ENCODE data around the gene GARS1. TPM values are rescaled to one million over a fixed set of nuclear protein-coding genes. Genes with fewer than 3 reads are reported as not detected.

GARS1 gene
- total RNA-seq, 3 donors from 2014 or later (not counting 1 experiment from before 2014, with no cell fraction given) = 80.2 to 107 (median 92.4) TPM

DNA sequence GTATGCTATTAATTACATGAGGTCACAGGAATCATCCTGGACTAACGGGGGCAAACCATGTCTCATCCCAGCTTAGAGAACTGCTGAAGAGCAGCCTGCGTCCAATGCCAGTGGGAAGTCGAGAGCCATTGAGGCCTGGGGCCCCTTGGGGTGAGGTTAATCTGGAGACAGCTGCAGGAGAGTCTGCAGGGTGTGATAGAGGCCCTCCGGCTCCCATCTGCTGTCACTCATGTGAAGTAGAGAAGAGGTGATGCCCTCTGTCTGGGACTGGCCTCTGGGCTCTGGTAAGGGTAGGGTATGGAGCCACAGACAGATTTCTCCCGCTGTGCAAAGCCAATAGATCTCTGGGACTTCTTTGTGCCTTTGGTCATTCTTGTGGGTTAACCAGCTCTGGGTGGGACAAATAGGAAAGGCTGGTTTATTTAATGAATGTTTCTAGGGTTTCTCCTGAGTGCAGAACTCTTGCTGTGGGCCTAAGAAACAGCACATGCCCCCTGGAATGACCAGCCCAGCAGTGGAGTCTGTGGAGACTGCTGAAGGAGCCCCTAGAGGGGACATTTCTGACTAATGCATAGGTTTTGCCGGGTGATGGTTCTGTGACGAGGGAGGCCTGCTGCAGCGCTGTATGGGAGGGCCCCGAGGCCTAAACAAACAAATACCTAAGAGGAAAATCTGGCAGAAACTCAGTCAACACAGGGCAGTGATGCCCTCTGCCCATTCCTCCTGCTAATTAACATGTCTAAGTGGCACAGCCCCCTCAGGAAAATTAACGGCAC is 53.1 kb downstream of the GARS1 start:
- TF ChIP-seq, protein P1, sequence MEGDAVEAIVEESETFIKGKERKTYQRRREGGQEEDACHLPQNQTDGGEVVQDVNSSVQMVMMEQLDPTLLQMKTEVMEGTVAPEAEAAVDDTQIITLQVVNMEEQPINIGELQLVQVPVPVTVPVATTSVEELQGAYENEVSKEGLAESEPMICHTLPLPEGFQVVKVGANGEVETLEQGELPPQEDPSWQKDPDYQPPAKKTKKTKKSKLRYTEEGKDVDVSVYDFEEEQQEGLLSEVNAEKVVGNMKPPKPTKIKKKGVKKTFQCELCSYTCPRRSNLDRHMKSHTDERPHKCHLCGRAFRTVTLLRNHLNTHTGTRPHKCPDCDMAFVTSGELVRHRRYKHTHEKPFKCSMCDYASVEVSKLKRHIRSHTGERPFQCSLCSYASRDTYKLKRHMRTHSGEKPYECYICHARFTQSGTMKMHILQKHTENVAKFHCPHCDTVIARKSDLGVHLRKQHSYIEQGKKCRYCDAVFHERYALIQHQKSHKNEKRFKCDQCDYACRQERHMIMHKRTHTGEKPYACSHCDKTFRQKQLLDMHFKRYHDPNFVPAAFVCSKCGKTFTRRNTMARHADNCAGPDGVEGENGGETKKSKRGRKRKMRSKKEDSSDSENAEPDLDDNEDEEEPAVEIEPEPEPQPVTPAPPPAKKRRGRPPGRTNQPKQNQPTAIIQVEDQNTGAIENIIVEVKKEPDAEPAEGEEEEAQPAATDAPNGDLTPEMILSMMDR (IDR thresholded peaks at IDR 0.05) = no peak
- Mint-ChIP-seq H3K4me1 (no peaks in the 10 kb centered on the region), H3K36me3 (no peaks in the 10 kb centered on the region), H3K9me3 (no peaks in the 10 kb centered on the region), H3K4me3 (no peak overlapping the region), H3K27me3 (ENCODE audit: low read depth in 2 of 2) (no peaks in the 10 kb centered on the region), H3K27ac (no peak overlapping the region)
- intact Hi-C loops (cut with micrococcal nuclease) = no loop called here
- Histone ChIP-seq H3K36me3 (ENCODE audit: control insufficient read depth, insufficient read depth, low read length) (no peaks in the 10 kb centered on the region), H3K27ac (ENCODE audit: low read length) (no peak overlapping the region), H3K27me3 (ENCODE audit: control insufficient read depth, insufficient read depth, low read length) (no peaks in the 10 kb centered on the region), H3K4me1 (ENCODE audit: control insufficient read depth, insufficient read depth, low read length) (no peaks in the 10 kb centered on the region), H3K4me3 (ENCODE audit: low read length) (no peak overlapping the region), H3K9me3 (ENCODE audit: control insufficient read depth, insufficient read depth, low read length) (no peaks in the 10 kb centered on the region)
- no peak for ATAC-seq
- no peak for DNase-seq
- 94% methylated on average over 10 of the region's 10 CpGs for WGBS (ENCODE audit: insufficient coverage)

DNA sequence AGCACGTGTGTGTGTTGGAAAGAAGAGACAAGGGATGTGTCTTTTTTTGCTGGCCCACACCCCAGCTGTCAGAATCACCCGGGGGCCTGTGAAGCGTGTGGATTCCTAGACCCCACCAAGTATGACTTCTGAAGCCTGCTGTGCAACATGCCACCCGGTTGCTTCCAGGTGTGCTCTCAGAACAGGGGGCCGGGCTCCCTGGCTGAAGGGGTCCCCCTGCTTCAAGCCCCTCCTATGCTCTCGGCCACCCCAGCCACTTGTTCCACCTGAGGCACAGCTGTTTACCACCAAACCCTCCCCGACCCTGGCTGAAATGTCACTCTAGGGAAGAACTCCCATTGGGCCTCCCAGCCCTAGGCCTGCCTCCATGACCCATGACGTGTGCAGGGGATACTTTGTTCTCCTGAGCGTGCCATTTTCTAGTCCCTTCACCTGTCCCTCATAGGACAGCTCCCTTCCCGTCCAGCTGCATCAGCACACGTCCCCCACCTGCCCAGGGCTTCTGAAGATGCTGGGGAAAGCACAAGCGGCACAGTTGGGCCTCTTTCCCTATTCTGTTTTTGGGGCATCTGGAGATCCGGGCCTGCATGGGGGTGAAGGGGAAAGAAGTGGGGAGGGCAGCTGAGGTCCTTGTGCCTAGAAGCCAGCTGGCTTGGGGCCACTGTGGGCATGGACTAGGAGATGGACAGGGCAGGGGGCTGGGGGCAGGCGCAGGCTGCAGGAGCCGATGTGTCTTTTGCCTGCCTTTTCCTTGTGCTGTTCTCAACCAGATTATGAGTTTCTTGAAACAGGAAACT is 54.3 kb downstream of the GARS1 start:
- H3K36me3 ChIP-seq (ENCODE audit: control insufficient read depth, insufficient read depth, low read length) = no peaks in the 10 kb centered on the region
- intact Hi-C loops (cut with micrococcal nuclease) = no loop called here
- 93% methylated on average over 15 of the region's 15 CpGs for WGBS (ENCODE audit: insufficient coverage)
- ATAC-seq = no peak
- H3K27ac ChIP-seq (ENCODE audit: low read length) = no peak overlapping the region
- Mint-ChIP-seq H3K36me3 (no peaks in the 10 kb centered on the region), H3K27me3 (ENCODE audit: low read depth in 2 of 2) (no peaks in the 10 kb centered on the region), H3K9me3 (no peaks in the 10 kb centered on the region), H3K27ac (no peak overlapping the region), H3K4me1 (no peaks in the 10 kb centered on the region), H3K4me3 (no peak overlapping the region)
- no peak for DNase-seq
- H3K9me3 ChIP-seq (ENCODE audit: control insufficient read depth, insufficient read depth, low read length) = no peaks in the 10 kb centered on the region
- no peak overlapping the region for H3K4me3 ChIP-seq (ENCODE audit: low read length)
- H3K27me3 ChIP-seq (ENCODE audit: control insufficient read depth, insufficient read depth, low read length) = no peaks in the 10 kb centered on the region
- no peaks in the 10 kb centered on the region for H3K4me1 ChIP-seq (ENCODE audit: control insufficient read depth, insufficient read depth, low read length)
- TF ChIP-seq, protein P1 (IDR thresholded peaks at IDR 0.05) = no peak

DNA sequence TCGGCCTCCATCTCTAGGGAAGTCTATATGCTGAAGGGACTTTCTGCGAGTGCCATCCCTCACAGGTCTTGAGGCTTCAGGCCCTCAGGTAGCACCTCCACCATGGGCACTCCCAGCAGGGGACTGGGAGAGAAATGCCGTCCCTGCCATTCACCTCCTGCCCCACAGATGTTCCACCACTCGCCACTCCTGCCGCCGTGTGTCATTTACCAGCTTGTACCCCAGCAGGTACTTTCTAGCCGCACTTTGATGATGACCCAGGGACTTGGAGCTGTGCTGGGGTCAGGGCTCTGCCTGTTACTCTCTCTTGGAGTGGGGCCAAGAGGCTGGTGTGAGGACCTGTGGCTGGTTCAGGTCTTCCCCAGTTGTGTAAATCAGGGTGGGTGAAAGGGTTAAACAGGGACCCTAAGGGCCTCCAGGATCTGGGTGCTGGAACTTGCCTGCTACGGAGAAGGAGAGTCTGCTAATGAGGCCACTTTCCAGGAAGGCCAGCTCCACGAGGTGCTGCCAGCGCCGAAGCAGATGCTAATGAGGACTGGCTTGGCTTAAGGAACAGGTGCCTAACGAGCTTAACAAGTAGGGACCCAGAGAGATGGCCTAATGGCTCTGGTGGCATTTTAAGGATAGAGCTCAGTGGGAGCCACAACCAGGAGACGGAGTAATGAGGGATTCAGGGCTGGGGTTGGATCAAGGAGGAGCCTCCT is 55.2 kb downstream of the GARS1 start:
- H3K4me1 Mint-ChIP-seq = no peaks in the 10 kb centered on the region
- no peaks in the 10 kb centered on the region for H3K36me3 ChIP-seq (ENCODE audit: control insufficient read depth, insufficient read depth, low read length)
- no peaks in the 10 kb centered on the region for H3K9me3 Mint-ChIP-seq
- no peaks in the 10 kb centered on the region for H3K27me3 ChIP-seq (ENCODE audit: control insufficient read depth, insufficient read depth, low read length)
- DNase-seq (no peak), ATAC-seq (no peak)
- WGBS (ENCODE audit: insufficient coverage) = 90% methylated on average over 13 of the region's 13 CpGs
- no peaks in the 10 kb centered on the region for H3K27me3 Mint-ChIP-seq (ENCODE audit: low read depth in 2 of 2)
- no peak overlapping the region for H3K4me3 Mint-ChIP-seq
- H3K36me3 Mint-ChIP-seq = no peaks in the 10 kb centered on the region
- no peaks in the 10 kb centered on the region for H3K4me1 ChIP-seq (ENCODE audit: control insufficient read depth, insufficient read depth, low read length)
- H3K4me3 ChIP-seq (ENCODE audit: low read length) = no peak overlapping the region
- intact Hi-C loops (cut with micrococcal nuclease) = no loop called here
- TF ChIP-seq, protein P1 (IDR thresholded peaks at IDR 0.05) = no peak
- no peaks in the 10 kb centered on the region for H3K9me3 ChIP-seq (ENCODE audit: control insufficient read depth, insufficient read depth, low read length)
- no peak overlapping the region for H3K27ac ChIP-seq (ENCODE audit: low read length)
- no peak overlapping the region for H3K27ac Mint-ChIP-seq
